COR-L47 (cell line): ENCODE measurements around the gene SELENOM.
"Not testable (repeated sequence)": the region's sequence is repeated elsewhere in the genome, so short reads cannot be mapped to it uniquely, and the experiment has no call there.

Experiments used
- DNase-seq: peaks from one replicate; lab custom pipeline; 2025; lab: John Stamatoyannopoulos, UW

Gene SELENOM

DNA sequence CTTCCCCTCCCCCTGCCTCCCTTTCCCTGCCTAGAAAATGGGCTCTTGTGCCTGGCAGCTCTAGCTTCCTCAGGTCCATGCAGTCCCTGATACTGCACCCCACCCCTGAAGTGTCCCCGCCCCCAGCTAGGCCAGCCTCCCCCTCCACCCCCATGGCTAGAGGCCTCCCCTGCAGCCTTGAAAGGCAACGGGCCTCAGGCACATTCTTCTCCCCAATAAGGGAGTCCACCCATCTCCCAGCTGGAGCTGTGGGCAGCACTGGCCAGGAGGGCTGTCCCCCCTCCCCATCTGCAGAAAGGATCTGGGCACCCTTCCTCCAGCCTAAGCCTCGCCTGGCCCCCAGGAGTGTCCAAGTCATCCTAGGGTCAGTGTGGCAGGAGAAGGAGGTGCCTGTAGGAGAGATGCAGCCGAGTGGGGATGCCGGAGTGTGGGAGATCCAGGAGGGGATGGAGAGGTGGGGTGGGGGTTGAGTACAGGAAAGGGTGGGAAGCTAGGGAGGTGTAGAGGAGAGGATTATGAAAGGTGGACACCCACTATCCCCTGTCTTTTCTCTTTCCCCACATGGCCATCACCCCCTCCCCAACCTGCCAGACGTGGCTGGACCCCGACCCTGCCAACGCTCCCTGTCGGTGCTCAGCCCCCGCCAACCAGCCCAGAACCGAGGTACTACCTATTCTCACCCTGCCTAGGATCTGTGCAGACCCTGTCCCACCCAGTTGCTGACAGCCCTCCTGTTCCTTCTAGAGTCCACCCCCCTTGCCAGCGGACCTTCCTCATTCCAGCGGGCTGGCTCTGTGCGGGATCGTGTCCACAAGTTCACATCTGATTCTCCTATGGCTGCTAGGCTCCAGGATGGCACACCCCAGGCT lies 16.9 kb downstream of the SELENOM start:
- no peak for DNase-seq

DNA sequence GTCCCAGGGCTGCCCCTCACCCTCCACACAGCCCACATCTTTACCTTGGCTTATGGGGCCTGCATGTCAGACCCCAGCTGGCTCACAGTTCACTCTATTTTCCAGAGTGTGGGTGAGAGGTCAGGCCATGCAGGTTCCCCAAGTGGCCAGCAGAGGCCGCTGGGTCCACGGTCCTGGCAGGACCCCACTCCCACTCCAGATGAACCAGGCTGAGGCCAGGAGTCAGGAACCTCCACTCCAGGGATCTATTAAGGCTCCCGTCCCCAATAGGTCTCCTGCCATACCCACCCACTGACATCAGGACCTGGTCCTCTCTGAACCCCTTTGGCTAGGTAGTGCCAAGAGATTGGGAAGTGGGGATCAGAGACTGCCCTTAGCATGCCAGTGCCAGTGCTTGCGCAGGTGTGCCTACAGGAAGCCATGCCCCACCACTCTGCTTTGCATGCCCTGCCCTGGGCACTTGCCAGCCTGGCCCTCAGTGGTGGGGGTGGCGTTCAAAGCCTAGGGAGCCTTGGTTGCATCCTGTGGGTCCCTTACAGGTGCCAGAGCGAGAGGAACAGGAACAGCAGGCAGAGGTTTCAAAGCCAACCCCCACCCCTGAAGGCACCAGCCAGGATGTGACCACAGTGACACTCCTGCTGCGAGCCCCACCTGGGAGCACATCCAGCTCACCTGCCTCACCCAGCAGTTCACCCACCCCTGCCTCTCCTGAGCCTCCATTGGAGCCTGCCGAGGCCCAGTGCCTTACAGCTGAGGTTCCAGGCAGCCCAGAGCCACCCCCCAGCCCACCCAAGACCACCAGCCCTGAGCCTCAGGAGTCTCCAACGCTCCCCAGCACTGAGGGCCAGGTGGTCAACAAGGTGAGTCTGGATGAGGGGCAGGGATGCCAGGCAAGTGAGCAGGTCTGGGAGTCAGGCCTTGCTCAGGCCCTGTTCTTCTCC lies 17.9 kb downstream of the SELENOM start:
- no peak for DNase-seq

- DNase-seq, result no peak
Observed at GRCh38 chr22:31088233-31088986, 19.0 kb downstream of the SELENOM start.

GRCh38 chr22:31087744-31088215 lies 19.6 kb downstream of the SELENOM start:
- no peak for DNase-seq

DNA sequence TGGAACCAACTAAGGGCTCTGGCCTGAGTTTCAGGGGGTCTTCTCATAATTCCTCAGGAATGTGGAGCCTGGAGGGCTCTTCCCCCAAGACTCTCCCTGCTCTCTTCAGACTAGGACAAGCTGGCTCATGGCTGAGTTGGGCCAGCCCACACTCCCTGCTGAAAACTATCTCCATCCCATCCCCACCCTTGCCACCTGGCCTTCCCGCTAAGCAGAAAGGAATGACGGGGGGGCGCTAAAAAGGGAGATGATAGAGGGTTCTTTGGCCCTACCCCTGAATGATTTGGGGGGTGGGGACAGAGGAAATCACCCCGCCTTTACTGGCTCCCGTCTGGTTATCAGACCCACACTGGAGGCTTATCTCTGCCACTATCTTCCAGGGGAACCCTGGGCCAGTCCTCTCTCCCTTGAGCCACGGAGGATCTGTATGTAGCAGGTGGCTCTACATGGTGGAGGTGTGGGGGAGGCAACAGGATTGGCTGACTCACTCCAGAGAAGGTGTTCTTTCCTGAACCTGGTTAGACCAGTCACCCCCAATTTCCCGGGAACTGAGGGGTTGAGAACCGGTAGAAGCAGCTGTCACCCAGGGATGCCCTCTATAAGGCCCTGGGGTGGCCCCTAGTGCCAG lies 20.6 kb downstream of the SELENOM start:
- DNase-seq, result no peak

DNA sequence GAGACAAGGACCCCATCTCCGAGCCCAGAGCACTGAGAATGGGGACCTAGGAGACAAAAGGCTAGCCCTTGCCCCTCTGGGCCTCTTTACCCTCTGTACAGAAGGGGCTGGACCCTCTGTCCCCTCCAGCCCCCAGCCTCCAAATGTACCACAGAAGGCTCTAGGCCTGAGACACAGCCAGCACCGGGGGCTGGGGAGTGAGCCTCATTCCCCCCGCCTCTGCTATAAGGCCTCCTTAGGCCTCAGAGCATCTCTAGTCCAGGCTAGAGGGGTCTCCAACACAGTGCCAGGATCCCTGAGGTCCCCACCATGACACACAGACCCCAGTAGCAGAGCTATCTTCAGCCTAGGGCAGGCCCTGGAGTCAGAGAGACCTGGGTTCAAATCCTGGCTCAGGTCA lies 21.4 kb downstream of the SELENOM start:
- DNase-seq, result no peak

- DNase-seq, result no peak
Observed at GRCh38 chr22:31085493-31085824, 21.9 kb downstream of the SELENOM start.

DNA sequence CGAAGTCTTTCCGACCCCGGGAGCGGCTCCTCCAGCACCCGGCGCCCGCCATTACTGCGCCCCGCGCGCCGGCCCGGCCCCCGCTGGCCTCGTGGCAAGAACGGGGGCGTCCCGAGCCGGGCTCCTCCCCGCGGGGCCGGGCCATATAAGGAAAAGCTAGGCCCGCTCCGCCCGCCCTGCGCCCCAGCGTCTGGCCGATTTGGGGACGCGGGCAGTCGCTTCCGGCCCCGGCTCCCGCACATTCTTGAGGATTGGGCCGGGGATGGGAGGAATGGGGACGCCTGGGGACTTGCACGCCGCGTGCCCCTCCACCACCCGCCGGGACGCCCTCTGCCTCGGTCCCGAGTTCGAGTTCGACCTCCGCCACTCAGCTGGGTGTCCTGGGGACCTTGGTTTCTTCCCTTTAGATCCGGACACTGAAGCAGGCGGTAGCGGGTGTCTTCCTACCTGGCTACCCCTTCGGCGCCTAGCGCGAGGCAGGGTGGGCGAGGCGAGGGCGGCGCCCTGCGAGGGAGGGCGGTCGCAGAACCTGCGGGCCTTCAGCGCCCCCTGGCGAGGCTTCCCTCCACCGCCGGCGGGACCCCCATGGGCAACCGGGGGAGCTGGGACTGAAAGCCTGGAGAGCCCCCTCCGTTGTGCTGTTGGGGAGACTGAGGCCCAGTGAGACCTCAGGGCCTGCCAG lies 22.4 kb downstream of the SELENOM start:
- no peak for DNase-seq

GRCh38 chr22:31083923-31084810 lies 23.2 kb downstream of the SELENOM start:
- no peak for DNase-seq

- peak; percentile 96 for DNase-seq
Observed at GRCh38 chr22:31083377-31083768, 24.0 kb downstream of the SELENOM start.

GRCh38 chr22:31082606-31083376 lies 24.6 kb downstream of the SELENOM start:
- peak; percentile 36 for DNase-seq

DNA sequence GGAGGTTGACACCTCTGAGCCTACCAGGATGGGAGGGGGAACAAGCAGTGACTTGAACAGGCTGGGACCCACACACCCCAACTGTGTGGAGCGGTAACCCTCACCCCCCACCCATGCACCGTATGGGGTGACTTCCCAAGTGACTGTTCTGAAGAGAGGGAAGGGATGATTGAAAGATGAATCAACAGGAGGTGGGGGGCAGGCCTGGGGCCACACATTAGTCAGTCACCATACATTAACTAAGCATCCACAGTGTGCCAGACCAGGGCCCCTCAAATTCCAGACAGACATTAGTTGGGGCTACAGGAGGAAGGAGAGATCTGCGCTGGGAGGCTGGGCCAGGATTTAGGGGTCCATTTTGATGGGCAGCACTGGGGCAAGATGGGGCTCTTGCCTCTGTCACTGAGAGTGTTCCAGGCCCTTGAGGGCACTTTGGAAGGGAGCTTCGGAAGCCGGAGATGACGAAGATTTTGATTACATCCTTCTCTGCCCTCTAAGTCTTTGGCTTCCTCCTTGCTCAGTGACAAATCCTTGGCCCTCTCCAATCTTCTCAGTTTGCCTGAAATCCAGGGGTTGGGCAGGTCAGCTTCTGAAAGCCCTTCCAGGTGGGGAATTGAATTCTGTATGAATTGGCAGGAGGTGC lies 25.3 kb downstream of the SELENOM start:
- no peak for DNase-seq

- DNase-seq, result peak; percentile 78
Observed at GRCh38 chr22:31080848-31081649, 26.3 kb downstream of the SELENOM start, which contains the start of gene SMTN. Gene SMTN, plus strand, starts transcription at chr22:31081318. Its CDS starts 1,941 bp downstream, at chr22:31083259.

GRCh38 chr22:31080164-31080847 lies 27.1 kb downstream of the SELENOM start:
- no peak for DNase-seq

- no peak for DNase-seq
Observed at GRCh38 chr22:31079095-31079642, 28.2 kb downstream of the SELENOM start.

- not testable (repeated sequence) for DNase-seq
Observed at GRCh38 chr22:31078389-31078788, 29.0 kb downstream of the SELENOM start.

DNA sequence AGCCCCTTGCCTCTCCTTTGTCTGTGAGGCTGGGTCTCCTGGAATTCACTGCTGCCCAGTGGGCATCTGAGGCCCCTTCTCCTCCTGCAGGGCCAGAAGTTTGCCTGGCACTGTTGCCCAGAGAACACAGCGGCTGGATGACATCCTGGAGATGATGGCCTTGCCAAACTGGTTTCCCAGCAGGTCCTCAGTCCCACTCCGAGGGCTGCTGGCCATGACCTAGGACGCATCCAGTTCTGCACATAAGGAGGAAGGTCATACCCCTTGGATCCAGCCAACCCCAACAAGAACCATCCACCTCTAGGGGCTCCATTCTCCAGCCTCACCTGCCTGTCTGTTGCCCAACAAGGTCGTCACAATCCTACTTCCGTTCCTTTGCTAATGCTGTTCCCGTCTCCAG lies 29.7 kb downstream of the SELENOM start:
- DNase-seq, result no peak
